RWPE2 (cell line): Measurements from ENCODE around the gene SIPA1L3.

Experiments
- ATAC-seq: fragments of 200-7000 bp; cut with Tn5 transposase; 3 replicates; pipeline ENCODE4 v1.9.1; 2021; ENCODE audit warnings: low read depth
- DNase-seq: peaks from one replicate; pipeline ENCODE4 v3.0.0-alpha.2; 2020; ENCODE audit warnings: low spot score
- H3K27ac ChIP-seq: fragments of 450-650 bp; 2 replicates; pipeline ENCODE4 v1.5.1; 2017; ENCODE audit warnings: mild to moderate bottlenecking; ENCODE audit not compliant: poor library complexity, severe bottlenecking
- H3K27me3 ChIP-seq: fragments of 250-450 bp; sonication (Bioruptor Pico); 2 replicates; pipeline ENCODE4 v1.5.1; 2021; ENCODE audit warnings: mild to moderate bottlenecking, moderate library complexity; ENCODE audit not compliant: insufficient read depth, poor library complexity, severe bottlenecking
- H3K36me3 ChIP-seq: fragments of 250-450 bp; sonication (Bioruptor Pico); 2 replicates; pipeline ENCODE4 v1.5.1; 2020; ENCODE audit warnings: low read depth, mild to moderate bottlenecking, moderate library complexity
- H3K4me1 ChIP-seq: fragments of 250-450 bp; sonication (Bioruptor Pico); 2 replicates; pipeline ENCODE4 v1.5.1; 2021; ENCODE audit warnings: mild to moderate bottlenecking, moderate library complexity; ENCODE audit not compliant: insufficient read depth, poor library complexity, severe bottlenecking
- H3K4me3 ChIP-seq: fragments of 250-450 bp; sonication (Bioruptor Pico); 2 replicates; pipeline ENCODE4 v1.5.1; 2021; ENCODE audit warnings: mild to moderate bottlenecking, moderate library complexity; ENCODE audit not compliant: severe bottlenecking
- H3K9me3 ChIP-seq: fragments of 250-450 bp; sonication (Bioruptor Pico); 2 replicates; pipeline ENCODE4 v1.5.1; 2021; ENCODE audit warnings: mild to moderate bottlenecking, moderate library complexity; ENCODE audit not compliant: severe bottlenecking
- CTCF ChIP-seq: fragments of 450-650 bp; IDR thresholded peaks from one replicate; pipeline ENCODE4 v1.5.1; 2017; ENCODE audit warnings: mild to moderate bottlenecking, moderate library complexity; ENCODE audit not compliant: poor library complexity, severe bottlenecking

Gene SIPA1L3

GRCh38 chr19:37995346-37995745, 88.3 kb downstream of the SIPA1L3 start:
- ATAC-seq (no peak), DNase-seq (no peak)
- Histone ChIP-seq H3K4me3 (no peak overlapping the region), H3K36me3 (peaks cover 4% of the 10 kb centered on the region; the same call in 1 of the 2 replicates), H3K27me3 (no peaks in the 10 kb centered on the region), H3K4me1 (peaks cover 49% of the 10 kb centered on the region), H3K9me3 (no peaks in the 10 kb centered on the region), H3K27ac (peak overlapping the region; percentile 99)
- no peak for TF ChIP-seq CTCF

GRCh38 chr19:37997911-37998344, 90.9 kb downstream of the SIPA1L3 start:
- DNase-seq (no peak), ATAC-seq (peak; percentile 53)
- no peak for TF ChIP-seq CTCF
- Histone ChIP-seq H3K4me3 (no peak overlapping the region), H3K36me3 (peaks cover 4% of the 10 kb centered on the region; the same call in 1 of the 2 replicates), H3K27me3 (no peaks in the 10 kb centered on the region), H3K27ac (peak overlapping the region; percentile 99), H3K9me3 (no peaks in the 10 kb centered on the region), H3K4me1 (peaks cover 47% of the 10 kb centered on the region)

GRCh38 chr19:37998801-37999308, 91.8 kb downstream of the SIPA1L3 start:
- Histone ChIP-seq H3K36me3 (peaks cover 4% of the 10 kb centered on the region; the same call in 1 of the 2 replicates), H3K9me3 (no peaks in the 10 kb centered on the region), H3K4me1 (peaks cover 57% of the 10 kb centered on the region), H3K4me3 (no peak overlapping the region), H3K27ac (peak overlapping the region; percentile 99), H3K27me3 (no peaks in the 10 kb centered on the region)
- DNase-seq (no peak), ATAC-seq (no peak)
- no peak for TF ChIP-seq CTCF

GRCh38 chr19:37999309-38000213, 92.6 kb downstream of the SIPA1L3 start:
- peaks cover 4% of the 10 kb centered on the region; the same call in 1 of the 2 replicates for H3K36me3 ChIP-seq
- no peaks in the 10 kb centered on the region for H3K27me3 ChIP-seq
- no peak for TF ChIP-seq CTCF
- DNase-seq = peak; percentile 93
- H3K27ac ChIP-seq = peak overlapping the region; percentile 99
- H3K9me3 ChIP-seq = no peaks in the 10 kb centered on the region
- no peak overlapping the region for H3K4me3 ChIP-seq
- ATAC-seq = peak; percentile 78
- peaks cover 64% of the 10 kb centered on the region for H3K4me1 ChIP-seq
